Measurements from ENCODE around the gene PLEKHN1.
"Not testable (repeated sequence)": the region's sequence is repeated elsewhere in the genome, so short reads cannot be mapped to it uniquely, and the experiment has no call there.

Gene PLEKHN1

DNA sequence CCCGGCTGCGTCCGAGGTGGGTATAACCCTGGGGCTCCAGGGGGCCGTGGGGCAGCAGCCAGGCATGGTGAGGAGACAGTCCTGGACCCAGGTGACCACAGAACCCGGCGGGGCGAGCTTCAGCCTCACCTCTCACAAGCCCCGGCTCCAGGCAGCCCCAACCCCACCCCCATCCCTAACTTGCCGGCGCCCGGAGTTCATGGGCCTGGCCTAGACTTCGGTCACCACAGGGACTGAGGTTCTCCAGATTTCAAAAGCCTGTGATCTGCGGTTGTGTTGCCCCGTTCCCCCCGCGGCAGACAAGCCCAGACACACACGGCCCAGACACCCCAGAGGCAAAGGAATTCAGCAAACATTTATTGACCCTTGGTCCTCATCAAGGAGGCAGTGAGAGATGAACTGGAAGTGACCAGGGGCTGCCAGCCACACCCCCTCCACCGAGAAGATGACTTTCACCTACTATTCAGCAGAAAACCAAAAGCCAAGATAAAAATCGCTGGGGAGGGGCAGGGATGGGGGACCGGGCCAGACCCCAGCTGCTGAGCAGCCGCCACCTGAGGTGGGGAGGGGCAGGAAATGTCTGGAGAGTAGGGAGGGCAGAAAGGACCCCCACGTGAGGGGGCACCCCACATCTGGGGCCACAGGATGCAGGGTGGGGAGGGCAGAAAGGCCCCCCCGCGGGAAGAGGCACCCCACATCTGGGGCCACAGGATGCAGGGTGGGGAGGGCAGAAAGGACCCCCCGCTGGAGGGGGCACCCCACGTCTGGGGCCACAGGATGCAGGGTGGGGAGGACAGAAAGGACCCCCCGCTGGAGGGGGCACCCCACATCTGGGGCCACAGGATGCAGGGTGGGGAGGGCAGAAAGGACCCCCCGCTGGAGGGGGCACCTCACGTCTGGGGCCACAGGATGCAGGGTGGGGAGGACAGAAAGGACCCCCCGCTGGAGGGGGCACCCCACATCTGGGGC lies 29.7 kb downstream of the PLEKHN1 start:
- no peak for DNase-seq

- no peak for DNase-seq
Measured at GRCh38 chr1:996851-997712, 30.8 kb downstream of the PLEKHN1 start.

DNA sequence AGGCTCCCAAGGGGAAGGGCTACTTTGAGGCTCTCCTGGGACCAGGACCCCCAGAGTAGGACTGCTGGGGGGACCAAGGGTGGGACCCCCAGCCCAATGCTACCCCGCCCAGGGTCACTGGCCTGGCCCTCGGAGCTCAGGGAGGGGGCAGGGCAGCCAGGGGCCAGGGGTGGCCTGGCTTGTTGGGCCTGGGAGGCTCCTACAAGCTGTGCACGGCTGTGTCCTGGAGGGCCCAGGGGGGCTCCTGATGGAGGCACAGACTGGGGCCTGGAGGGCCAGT lies 31.4 kb downstream of the PLEKHN1 start:
- no peak for DNase-seq

DNA sequence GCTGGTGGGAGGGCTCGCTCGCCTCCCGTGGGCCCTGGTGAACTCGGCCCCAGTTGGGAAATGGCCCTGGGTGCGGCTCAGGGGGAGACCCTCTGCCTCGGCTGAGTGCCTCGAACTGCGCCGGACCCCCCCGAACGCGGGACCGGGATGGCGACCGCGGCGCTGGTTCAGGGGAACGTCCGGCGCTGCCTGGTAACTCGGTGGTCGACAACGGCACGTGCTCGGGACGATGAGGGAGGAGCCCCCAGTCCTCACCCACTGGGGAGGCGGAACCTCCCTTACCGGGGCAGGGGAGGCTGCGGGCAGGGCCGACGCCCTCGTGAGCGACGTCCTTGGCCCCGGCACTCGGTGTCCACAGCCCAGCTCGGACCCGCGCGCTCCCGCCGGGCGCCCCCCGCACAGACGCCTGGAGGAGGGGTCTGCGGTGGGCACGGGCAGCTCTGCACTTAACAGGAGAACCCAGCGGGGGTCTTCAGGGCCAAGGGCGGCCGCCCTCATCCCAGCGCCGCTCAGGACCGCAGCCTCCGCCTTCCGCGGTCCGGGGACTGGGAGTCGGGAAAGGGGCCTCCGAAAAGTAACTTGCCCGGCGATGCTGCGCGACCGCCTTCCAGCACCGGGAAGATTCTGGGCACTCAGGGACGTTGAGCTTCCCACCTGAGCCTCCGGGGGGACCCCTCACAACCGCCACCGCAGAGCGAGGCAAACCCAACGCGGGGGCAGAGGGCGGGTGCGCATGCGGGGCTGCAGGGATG lies 31.9 kb downstream of the PLEKHN1 start:
- no peak for DNase-seq

- DNase-seq, result no peak
Measured at GRCh38 chr1:998745-998994, 32.4 kb downstream of the PLEKHN1 start.

- DNase-seq, result no peak
Measured at GRCh38 chr1:998995-999724, 32.9 kb downstream of the PLEKHN1 start.

GRCh38 chr1:999725-1000356 lies 33.6 kb downstream of the PLEKHN1 start, which contains the start of gene HES4:
TSS of gene HES4 (minus strand) at chr1:1000097. CDS start at chr1:999973, 124 bp downstream.
- no peak for DNase-seq

- no peak for DNase-seq
Measured at GRCh38 chr1:1000357-1001056, 34.2 kb downstream of the PLEKHN1 start.

- DNase-seq, result no peak
Measured at GRCh38 chr1:1001057-1001783, 34.9 kb downstream of the PLEKHN1 start.

GRCh38 chr1:1003618-1004419 lies 37.5 kb downstream of the PLEKHN1 start:
- no peak for DNase-seq

GRCh38 chr1:1004420-1004779 lies 38.1 kb downstream of the PLEKHN1 start:
- no peak for DNase-seq

- no peak for DNase-seq
Measured at GRCh38 chr1:1004780-1005697, 38.8 kb downstream of the PLEKHN1 start.

DNA sequence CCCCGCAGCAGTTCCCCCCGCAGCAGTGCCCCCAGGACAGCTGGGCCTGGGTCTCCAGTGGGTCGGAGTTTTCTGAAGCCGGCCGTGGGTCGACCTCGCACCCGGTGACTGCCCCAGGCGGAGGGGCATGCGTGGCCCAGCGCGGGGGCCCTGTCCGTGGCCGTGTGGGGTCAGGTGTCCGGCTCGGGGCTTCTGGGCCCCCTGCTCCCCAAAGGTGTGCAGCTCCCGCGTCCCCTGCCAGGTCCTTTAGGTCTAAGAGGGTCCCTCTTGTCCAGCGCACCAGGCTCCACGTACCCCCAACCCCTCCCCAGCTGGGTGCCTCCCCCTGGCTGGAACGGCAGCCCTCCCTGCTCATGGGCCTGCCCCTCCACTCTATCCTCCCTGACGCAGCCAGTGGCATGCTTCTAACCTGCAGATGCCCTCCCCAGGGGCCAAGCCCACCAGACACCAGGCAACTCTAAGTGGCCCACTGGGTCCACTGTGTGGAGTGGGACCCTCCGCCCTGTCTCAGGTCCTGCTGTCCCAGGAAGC lies 39.6 kb downstream of the PLEKHN1 start:
- no peak for DNase-seq

- DNase-seq, result no peak
Measured at GRCh38 chr1:1006305-1007159, 40.2 kb downstream of the PLEKHN1 start.

DNA sequence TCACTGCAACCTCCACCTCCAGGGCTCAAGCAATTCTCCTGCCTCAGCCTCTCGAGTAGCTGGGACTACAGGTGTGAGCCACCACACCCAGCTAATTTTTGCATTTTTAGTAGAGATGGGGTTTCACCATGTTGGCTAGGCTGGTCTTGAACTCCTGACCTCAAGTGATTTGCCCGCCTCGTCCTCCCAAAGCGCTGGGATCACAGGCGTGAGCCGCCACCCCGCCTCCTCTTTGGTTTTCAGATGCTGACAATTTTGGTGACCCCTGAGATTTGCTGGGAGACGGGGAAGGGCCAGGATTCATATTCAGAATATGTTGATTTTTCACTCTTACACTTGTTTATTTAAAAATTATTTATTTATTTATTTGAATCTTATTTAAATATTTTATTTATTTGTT lies 43.8 kb downstream of the PLEKHN1 start:
- not testable (repeated sequence) for DNase-seq

- no peak for DNase-seq
Measured at GRCh38 chr1:1011396-1011949, 45.2 kb downstream of the PLEKHN1 start.

GRCh38 chr1:1012736-1013104 lies 46.4 kb downstream of the PLEKHN1 start:
- DNase-seq, result not testable (repeated sequence)
